Prostate gland (tissue), 2 donors: ENCODE data around the gene ARHGEF16. TPM values are rescaled to one million over a fixed set of nuclear protein-coding genes. Genes with fewer than 3 reads are reported as not detected.

Source experiments
- DNase-seq: peaks from one replicate; pipeline ENCODE4 v3.0.0-alpha.2; 2019; ENCODE audit warnings: low spot score
- H3K27ac ChIP-seq, 2 donors: fragments of 200-600 bp; sonication (generic); 2 replicates each; pipeline ENCODE4 v1.5.1; 2017 to 2019
- H3K27me3 ChIP-seq: fragments of 200-600 bp; sonication (generic); replicated peaks from 2 replicates; pipeline ENCODE4 v1.5.1; 2019; ENCODE audit not compliant: insufficient read depth
- H3K36me3 ChIP-seq, 2 donors: fragments of 200-600 bp; sonication (generic); 1 replicate in 1 of 2; 2 replicates in 1 of 2; pipeline versions ENCODE4 v1.5.1 to v1.8.1; 2017 to 2019
- H3K4me1 ChIP-seq: fragments of 200-600 bp; sonication (generic); replicated peaks from 2 replicates; pipeline ENCODE4 v1.5.1; 2019
- H3K4me3 ChIP-seq, 2 donors: fragments of 200-600 bp; sonication (generic); 2 replicates each; pipeline ENCODE4 v1.5.1; 2017 to 2019
- H3K9me3 ChIP-seq: fragments of 200-600 bp; sonication (generic); 2 replicates; pipeline ENCODE4 v1.5.1; 2017
- POLR2A ChIP-seq: fragments of 450-650 bp; IDR thresholded peaks from one replicate; pipeline ENCODE4 v1.6.1; 2016; ENCODE audit warnings: antibody characterized with exemption, mild to moderate bottlenecking
- POLR2AphosphoS5 ChIP-seq: sonication (generic); formaldehyde crosslinking; IDR thresholded peaks from one replicate; pipeline ENCODE4 v1.6.1; 2017; ENCODE audit warnings: antibody characterized with exemption
- WGBS: methylation state at CpG from one replicate; pipeline ENCODE4 v1.1.5; 2018; 5-methylcytosine and 5-hydroxymethylcytosine counted together
- intact Hi-C: fragments of 100-400 bp; cut with DNase I; formaldehyde crosslinking; loops from one replicate; pipeline ENCODE4 v1.14.2; 2022
- total RNA-seq, 2 donors: library from RNA; depleted of rRNA; stranded (reverse); fragments of >200 nt; gene quantifications; one replicate each; pipeline ENCODE4 v1.1.0, GENCODE V29; 2016
- TF ChIP-seq, protein P1 (sequence below), 4 experiments: fragments of 200-600 bp in 2 of 4; fragments of 450-650 bp in 2 of 4; sonication (generic) in 2 of 4; IDR thresholded peaks; 1 replicate in 3 of 4; 2 replicates in 1 of 4; pipeline ENCODE4 v1.5.1; 2016 to 2019; ENCODE audit warnings: antibody characterized with exemption in 4 of 4, mild to moderate bottlenecking in 2 of 4, moderate library complexity in 2 of 4

ARHGEF16 gene
- total RNA-seq, 2 donors from 2014 or later: 25.2 to 25.4 TPM

DNA sequence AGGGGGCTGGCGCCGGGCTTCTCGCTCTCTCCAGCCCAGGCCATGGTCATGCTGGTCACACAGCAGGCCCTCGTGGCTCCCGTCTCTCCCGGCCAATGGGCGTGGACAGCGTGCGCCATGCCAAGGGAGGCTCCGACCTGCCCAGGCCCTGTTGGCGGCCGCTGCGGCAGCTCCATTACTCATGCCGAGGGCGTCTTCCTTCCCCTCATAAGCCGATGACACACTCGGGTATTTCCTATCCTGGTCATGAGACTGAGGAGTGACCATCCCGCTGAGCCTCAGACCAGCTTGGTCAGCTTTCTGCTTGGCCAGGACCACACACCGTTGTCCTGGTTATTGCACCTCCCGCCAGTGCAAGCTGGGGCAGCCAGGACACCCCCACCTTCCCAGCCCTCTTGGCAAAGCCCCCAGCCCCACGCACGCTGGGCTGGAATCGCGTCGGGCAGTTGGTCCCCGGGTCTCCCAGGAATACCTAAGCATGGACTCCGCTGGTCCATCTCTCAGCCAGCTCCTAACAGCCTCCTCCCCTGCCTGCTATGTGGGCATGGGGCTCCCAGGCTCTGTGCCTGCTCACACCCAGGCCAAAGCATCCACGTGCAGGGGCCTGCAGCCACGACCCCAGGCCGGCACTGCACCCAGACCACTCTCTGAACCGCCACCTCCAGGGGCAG, 49.8 kb downstream of the ARHGEF16 start:
- intact Hi-C loops: no loop called here
- no peak for DNase-seq
- Histone ChIP-seq H3K9me3 (no peaks in the 10 kb centered on the region), H3K4me3 (no peak overlapping the region), H3K36me3 (no peaks in the 10 kb centered on the region), H3K27ac (no peak overlapping the region), H3K4me1 (no peaks in the 10 kb centered on the region), H3K27me3 (no peaks in the 10 kb centered on the region)
- 85% methylated on average over 29 of the region's 31 CpGs for WGBS
- no peak for TF ChIP-seq POLR2AphosphoS5
- TF ChIP-seq, protein P1, sequence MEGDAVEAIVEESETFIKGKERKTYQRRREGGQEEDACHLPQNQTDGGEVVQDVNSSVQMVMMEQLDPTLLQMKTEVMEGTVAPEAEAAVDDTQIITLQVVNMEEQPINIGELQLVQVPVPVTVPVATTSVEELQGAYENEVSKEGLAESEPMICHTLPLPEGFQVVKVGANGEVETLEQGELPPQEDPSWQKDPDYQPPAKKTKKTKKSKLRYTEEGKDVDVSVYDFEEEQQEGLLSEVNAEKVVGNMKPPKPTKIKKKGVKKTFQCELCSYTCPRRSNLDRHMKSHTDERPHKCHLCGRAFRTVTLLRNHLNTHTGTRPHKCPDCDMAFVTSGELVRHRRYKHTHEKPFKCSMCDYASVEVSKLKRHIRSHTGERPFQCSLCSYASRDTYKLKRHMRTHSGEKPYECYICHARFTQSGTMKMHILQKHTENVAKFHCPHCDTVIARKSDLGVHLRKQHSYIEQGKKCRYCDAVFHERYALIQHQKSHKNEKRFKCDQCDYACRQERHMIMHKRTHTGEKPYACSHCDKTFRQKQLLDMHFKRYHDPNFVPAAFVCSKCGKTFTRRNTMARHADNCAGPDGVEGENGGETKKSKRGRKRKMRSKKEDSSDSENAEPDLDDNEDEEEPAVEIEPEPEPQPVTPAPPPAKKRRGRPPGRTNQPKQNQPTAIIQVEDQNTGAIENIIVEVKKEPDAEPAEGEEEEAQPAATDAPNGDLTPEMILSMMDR (IDR thresholded peaks at IDR 0.05): no peak
- TF ChIP-seq POLR2A: no peak

- TF ChIP-seq POLR2AphosphoS5 (no peak), POLR2A (no peak)
- TF ChIP-seq, protein P1 (IDR thresholded peaks at IDR 0.05): no peak
- no peak overlapping the region for H3K4me3 ChIP-seq
- WGBS: 85% methylated on average over 2 of the region's 7 CpGs
- H3K9me3 ChIP-seq: no peaks in the 10 kb centered on the region
- no peak for DNase-seq
- H3K27ac ChIP-seq: no peak overlapping the region
- H3K27me3 ChIP-seq: no peaks in the 10 kb centered on the region
- no peaks in the 10 kb centered on the region for H3K36me3 ChIP-seq
- intact Hi-C loops: no loop called here
- H3K4me1 ChIP-seq: no peaks in the 10 kb centered on the region
These were observed 50.3 kb downstream of the ARHGEF16 start for GRCh38 chr1:3504822-3505153.

DNA sequence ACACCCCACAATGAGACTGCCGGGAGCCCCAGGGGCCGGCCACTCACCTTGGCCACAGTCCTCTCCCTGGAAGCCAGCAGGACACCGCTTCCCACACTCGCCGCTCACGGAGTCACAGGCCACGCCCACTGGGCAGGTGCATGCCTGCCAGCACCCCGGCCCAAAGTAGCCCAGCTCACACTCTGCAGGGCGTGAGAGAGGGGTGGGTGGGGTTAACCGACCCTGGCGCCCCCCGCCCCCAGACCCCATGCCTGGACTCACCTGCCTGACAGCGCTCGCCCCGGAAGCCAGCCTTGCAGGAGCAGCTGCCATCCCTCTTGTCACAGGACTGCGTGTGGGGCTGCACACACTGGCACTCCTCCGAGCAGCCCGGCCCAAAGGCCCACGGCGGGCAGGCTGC, 50.7 kb downstream of the ARHGEF16 start:
- TF ChIP-seq POLR2A (no peak), POLR2AphosphoS5 (no peak)
- TF ChIP-seq, protein P1 (IDR thresholded peaks at IDR 0.05): no peak
- no peaks in the 10 kb centered on the region for H3K36me3 ChIP-seq
- H3K4me1 ChIP-seq: no peaks in the 10 kb centered on the region
- intact Hi-C loops: no loop called here
- no peak overlapping the region for H3K4me3 ChIP-seq
- H3K27ac ChIP-seq: no peak overlapping the region
- no peaks in the 10 kb centered on the region for H3K27me3 ChIP-seq
- DNase-seq: no peak
- 87% methylated on average over 18 of the region's 20 CpGs for WGBS
- no peaks in the 10 kb centered on the region for H3K9me3 ChIP-seq

- TF ChIP-seq POLR2AphosphoS5 (no peak), POLR2A (no peak)
- TF ChIP-seq, protein P1 (IDR thresholded peaks at IDR 0.05): no peak
- no peak overlapping the region for H3K27ac ChIP-seq
- no peaks in the 10 kb centered on the region for H3K4me1 ChIP-seq
- no peak for DNase-seq
- no peaks in the 10 kb centered on the region for H3K9me3 ChIP-seq
- intact Hi-C loops: no loop called here
- H3K36me3 ChIP-seq: no peaks in the 10 kb centered on the region
- H3K4me3 ChIP-seq: no peak overlapping the region
- H3K27me3 ChIP-seq: no peaks in the 10 kb centered on the region
- 96% methylated on average over 15 of the region's 15 CpGs for WGBS
These were observed 51.6 kb downstream of the ARHGEF16 start for GRCh38 chr1:3506041-3506440.

DNA sequence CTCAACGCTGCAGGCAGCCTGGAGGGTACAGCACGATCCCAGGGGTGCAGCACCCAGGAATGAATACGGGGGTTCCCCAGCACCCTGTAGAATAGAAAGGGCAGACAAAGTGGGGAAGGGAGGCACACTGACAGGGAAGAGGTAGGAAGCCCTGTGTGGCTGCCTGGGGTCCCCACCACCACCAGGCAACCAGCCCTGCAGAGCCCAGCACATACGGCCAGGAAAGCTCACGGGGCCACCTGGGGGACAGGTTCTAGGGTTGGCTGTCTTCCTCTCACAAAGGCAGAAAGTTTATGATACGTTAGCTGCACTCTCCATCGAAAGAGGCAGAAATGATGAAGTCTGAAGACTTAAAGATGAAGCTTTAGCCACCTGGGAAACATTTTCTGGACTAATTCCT, 52.5 kb downstream of the ARHGEF16 start:
- H3K9me3 ChIP-seq: no peaks in the 10 kb centered on the region
- no peaks in the 10 kb centered on the region for H3K27me3 ChIP-seq
- H3K4me3 ChIP-seq: no peak overlapping the region
- H3K27ac ChIP-seq: no peak overlapping the region
- TF ChIP-seq POLR2A (no peak), POLR2AphosphoS5 (no peak)
- TF ChIP-seq, protein P1 (IDR thresholded peaks at IDR 0.05): no peak
- DNase-seq: no peak
- H3K4me1 ChIP-seq: no peaks in the 10 kb centered on the region
- no peaks in the 10 kb centered on the region for H3K36me3 ChIP-seq
- 94% methylated on average over 7 of the region's 7 CpGs for WGBS
- intact Hi-C loops: no loop called here
